Measurements from ENCODE around the gene S100A10.

S100A10 gene

GRCh38 chr1:151993734-151994496, at the start of gene S100A10:
S100A10 (minus strand) TSS chr1:151993859; CDS start chr1:151986230, 7,629 bp downstream.
- peak; percentile 48 for DNase-seq

DNA sequence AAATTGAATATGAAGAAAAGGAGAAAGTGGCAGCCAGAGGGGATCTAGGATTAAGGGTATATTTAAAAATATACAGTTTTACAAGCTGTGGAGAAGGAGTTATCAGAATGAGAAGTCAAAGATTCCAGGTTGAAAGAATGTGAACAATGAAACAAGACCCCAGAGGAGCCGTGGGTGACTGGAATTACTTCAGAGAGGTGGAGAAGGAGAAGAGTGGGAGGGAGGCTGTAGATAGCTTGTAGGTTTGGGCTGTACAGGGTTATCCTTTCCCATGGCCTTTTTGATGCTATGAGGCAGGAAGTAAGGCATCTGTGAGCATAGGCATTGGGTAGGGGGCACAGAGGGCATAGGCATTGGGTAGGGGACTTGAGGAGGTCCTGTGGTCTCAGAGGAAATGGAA, 48.4 kb upstream of the S100A10 start:
- no peak for DNase-seq

DNA sequence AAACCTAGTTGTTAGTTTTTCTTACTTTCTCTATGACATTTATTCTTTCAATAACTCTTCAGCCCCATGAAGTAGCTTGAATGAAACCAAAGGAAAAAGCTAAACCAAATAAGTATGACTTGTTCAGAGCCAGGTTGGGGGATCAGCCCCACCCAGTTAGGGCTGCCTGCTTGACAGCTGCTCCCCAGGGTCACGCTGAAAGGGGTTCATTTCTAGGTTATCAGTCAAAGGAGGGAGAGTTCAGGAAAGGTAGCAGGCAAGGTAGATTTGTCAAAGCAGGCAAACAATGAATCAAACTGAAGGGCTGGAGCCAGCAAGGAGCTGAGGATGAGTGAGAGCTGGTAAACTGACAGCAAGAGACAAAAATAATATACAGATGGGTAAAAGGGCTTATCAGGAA, 46.2 kb upstream of the S100A10 start:
- DNase-seq, result no peak

- DNase-seq, result no peak
Measured at GRCh38 chr1:152039461-152039860, 45.8 kb upstream of the S100A10 start.

GRCh38 chr1:152038871-152039270, 45.2 kb upstream of the S100A10 start:
- DNase-seq, result no peak

DNA sequence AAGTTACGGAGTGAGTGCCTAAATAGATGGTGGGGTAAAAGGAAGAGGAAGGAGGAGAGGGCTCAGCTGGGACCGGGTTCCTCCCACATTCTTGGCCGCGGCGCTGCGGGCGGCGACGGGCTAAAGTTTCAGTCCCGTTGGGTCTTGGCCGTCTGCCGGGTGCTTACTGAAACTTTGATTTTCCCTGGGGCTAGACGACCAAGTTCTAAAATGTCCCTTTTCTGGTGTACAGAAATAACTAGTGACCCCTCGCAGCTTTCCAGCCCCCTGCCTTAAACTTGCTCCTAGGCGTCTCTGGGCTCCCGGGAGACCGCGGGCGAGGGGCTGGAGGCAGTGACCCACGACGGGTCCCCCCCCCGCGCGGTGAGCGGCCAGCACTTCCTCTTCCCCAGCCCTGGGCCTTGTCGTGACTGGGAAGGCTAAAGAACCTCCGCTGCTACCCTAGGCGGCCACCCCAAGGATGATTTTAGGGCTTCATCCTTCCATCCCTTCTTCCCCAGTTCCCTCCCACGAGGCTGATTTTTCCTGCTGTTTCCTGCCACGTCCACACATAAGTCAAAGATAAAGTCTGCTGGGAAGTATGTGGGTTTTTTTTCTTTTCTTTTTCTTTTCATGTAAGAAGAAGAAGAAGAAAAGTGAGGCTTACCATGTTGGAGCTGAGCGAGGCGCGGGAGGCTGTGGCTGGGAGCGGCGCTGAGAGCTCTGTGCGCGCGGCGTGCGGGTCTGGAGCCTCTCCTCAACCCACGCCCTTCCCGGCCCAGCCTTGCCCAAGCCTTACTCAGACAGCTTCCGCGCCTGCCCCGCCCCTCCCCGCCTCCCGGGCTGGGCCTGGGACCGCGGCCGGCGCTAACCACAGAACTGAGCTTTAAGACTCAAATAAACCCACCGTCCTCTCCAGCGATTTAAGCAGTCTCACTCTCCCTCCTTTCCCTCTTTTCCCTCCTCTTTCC, 42.9 kb upstream of the S100A10 start, which contains the start of gene S100A11:
TSS of gene S100A11 (minus strand) at position 738 of the 950 bp plus-strand sequence. CDS start at position 649, 89 bp downstream.
- peak; percentile 92 for DNase-seq

DNA sequence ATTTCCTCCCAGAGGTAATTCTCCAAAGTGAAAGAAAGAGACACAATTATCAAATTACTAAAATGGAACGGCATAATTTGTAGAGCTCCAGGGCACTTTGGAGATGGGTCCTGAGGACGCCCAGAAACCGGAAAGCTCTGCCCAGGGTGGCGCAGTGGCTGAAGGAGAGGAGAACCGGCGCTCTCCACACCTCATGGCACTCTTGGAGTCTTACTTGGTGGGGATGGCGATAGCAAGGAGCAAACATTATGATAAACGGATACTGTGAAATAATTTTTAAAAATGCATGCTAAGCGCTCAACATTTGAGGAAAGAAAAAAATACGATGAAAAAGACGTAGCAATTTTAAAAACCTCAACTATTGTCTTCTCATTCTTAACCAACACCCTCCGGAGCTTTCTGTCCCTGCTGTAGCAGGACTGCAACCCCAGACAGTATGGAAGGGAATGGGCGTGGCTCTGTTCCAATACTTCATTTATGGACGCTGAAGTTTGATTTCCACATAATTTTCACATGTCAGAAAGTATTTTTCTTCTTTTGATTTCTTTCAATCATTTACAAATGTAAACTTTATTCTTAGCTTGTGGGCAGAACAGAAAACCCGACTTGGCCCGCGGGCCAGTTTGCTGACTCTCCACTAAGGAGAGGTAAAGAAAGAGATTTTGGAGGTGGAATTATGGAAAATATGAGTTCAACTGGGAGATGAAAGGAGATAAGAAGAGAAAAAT, 42.0 kb upstream of the S100A10 start:
- DNase-seq, result peak; percentile 75

- DNase-seq, result peak; percentile 96
Measured at GRCh38 chr1:152034654-152035538, 41.2 kb upstream of the S100A10 start.

DNA sequence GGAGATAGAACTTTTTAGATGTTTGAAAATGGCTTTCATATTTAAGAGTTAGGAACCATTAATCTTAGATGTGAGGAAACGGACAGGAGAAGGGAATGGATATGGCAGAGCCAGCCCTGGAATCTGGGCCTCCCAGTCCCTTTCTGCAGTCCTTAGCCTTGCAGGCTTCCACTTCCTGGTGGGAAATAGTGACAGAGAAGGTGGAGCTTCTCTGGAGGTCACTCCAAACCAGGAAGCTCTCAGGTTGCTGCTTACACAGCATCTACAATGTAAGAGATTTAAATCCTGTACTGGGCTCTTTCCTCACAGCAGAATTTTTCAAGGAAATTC, 40.6 kb upstream of the S100A10 start:
- DNase-seq, result no peak

GRCh38 chr1:152029929-152030211, 36.2 kb upstream of the S100A10 start:
- DNase-seq, result no peak

- peak; percentile 65 for DNase-seq
Measured at GRCh38 chr1:152029144-152029928, 35.7 kb upstream of the S100A10 start.

DNA sequence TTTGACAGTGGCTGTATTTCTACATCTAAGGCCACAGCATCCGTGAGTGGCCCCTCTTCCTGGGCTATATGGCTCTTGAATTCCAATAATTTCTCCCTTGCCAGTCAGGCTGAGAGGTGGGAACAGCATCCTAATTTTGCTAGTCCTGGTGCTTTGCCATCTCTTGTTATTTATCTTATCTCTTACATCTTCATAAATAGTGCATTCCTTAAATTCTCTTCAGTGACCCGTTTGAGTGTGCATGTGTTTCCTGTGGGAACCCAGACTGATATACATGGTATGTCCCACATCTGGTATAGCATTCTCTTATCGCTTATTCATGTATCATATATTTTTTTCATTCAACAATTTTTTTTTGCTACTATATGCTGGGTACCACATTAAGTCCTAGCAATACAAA, 33.2 kb upstream of the S100A10 start:
- no peak for DNase-seq

GRCh38 chr1:152024223-152024622, 30.6 kb upstream of the S100A10 start:
- no peak for DNase-seq

- no peak for DNase-seq
Measured at GRCh38 chr1:152023221-152023620, 29.6 kb upstream of the S100A10 start.

DNA sequence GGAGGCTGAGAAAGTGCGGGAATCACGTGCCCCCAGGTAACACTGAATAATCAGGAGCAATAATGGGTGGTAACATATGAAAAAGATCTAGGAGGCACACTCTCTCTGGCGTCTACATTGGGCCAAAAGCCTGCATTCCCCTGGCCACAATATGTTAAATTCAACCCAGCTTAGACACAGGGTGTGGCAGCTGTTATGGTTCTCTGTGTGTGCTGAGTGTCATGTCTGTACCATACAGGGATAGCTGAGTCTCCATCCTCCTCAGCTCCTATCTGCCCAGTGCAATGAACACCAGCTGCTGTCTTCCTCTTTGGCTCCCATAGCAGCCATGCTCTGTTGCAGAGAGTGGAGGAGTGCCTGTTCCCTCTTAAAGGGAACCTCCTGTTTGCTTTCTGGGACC, 28.8 kb upstream of the S100A10 start:
- DNase-seq, result peak; percentile 25

DNA sequence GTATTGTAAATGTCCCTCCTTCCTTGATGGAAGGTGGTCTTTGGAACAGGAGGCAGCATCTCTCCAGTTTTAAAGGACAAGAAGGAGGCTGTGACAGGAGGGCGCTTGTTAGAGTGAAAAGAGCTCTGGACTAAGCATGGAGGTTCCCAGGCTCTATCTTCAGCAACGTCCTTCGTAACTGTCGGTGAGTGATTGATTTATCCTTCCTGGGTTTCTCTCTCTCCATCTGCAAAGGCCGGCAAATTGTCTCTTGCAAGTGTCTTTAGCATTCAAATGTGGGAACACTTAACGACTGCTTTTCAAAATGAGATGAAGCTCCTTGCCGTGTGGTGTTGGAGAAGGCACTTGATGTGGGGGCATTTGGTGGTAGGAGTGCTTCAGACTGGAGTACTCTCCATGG, 27.9 kb upstream of the S100A10 start:
- no peak for DNase-seq

DNA sequence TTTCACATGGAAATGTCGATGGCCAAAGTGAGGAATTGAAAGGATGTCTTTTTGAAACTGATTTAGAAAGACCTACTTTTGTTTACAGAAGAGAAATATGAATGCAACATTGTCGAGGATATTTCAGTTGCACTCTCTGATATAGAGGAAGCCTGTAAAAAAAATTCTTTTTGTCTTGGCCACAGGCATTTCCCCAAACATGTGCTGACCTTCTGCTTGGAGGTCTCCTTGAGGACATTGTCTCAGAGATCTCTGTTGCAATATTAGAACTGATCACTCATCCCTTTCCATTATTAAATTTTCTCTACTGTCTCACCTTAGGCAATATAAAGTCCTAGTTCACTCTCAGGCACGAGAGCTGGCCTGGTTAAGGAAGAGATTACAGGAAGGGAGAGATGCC, 27.2 kb upstream of the S100A10 start:
- no peak for DNase-seq

DNA sequence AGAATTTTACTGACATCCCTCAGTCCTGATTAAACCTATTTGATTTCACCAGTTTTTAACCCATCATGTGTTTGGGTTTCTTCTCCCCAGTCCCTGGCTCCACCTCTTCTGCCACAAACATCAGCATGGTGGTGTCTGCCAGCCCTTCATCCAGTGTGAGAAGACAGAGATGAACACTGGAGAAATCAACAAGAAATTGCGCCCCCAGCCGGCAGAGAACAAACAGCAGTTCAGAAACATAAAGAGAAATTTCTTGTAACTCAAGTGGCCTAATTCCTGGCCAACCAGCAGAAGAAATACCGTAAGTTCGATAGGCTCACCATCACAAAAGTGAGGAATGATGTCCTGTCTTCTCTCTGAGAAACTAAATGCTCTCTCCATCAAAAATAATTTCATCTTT, 24.9 kb upstream of the S100A10 start:
- peak; percentile 67 for DNase-seq

DNA sequence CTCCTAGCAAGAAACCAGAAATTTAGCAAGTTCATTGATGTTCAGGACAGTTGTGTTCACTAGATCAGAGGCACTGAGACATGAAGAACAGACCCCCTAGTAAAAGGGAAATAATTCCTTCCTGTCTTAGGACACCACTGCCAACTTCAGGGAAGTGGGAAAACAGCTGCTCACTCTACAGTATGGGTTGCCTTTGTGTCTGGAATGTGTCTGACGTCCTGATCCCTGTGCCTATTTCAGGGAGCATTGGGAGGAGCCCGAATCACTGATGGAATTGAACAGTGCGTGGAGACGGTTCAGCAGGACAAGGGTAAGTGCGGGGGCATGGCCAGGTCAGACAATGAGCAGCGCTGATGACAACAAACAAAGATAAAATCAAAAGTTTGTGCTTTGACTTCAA, 22.1 kb upstream of the S100A10 start:
- DNase-seq, result no peak

GRCh38 chr1:152014943-152015342, 21.3 kb upstream of the S100A10 start:
- no peak for DNase-seq

GRCh38 chr1:152013664-152014237, 20.1 kb upstream of the S100A10 start:
- DNase-seq, result peak; percentile 74

Measured in OCI-M1 (cell line).